GM21526 (cell line): ENCODE measurements around the gene GAD2.

ENCODE experiments used
- ATAC-seq: cut with Tn5 transposase; IDR thresholded peaks from one replicate; pipeline ENCODE4 v1.9.1; 2021; ENCODE audit warnings: moderate library complexity; ENCODE audit not compliant: unreplicated experiment, low FRiP score

The GAD2 gene

DNA sequence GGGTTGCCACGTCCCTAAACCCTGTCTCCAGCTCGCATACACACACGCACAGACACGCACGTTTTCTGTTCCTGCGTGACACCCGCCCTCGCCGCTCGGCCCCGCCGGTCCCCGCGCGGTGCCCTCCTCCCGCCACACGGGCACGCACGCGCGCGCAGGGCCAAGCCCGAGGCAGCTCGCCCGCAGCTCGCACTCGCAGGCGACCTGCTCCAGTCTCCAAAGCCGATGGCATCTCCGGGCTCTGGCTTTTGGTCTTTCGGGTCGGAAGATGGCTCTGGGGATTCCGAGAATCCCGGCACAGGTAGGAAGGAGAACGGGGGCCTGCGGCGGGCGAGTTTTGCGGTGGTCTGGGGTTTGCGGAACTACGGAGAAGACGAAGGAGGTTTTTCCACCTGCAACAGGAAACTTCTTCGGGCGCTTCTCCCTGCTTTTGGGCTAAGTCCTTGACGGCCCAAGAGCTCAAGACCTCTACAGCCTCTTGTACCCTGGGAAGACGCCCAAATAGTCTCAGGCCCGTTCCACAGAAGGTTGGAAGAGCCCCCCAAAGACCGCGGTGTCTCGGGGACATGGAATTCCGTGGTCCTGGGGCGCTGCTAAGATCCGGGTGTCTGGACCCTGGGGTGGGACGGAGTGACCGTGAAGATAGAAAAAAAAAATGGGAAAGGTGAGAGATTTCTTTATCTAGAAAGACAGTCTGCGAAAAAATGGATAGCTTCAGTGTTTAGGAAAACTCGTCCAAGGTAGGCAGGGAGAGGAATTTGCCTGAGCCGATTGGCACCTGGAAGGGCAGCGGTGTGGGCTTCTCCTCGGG lies at the start of gene GAD2:
TSS of gene GAD2 (plus strand) at position 190 of the 811 bp plus-strand sequence. CDS start at position 226, 36 bp downstream.
- no peak for ATAC-seq

- ATAC-seq = no peak
These were observed 47.1 kb upstream of the GAD2 start for GRCh38 chr10:26169466-26169865.

DNA sequence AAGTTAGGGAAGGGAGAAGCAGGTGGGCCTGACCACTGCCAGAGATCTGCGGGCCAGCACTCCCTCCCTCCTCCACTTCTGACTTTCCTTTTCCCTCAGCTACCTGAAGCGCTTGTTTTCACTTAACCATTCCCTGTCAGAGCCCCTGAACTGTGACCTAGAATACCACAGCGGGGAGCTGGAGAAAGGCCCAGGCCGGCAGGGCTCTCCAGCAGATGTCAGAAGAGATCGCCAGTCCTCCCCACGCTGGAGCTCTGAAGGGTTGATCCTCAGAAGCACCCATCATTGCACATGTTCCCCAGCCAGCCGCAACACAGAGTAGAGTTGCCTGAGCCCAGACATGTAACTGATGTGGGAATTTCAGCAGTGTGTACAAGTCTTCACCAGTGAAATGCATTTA lies 44.4 kb upstream of the GAD2 start:
- no peak for ATAC-seq

GRCh38 chr10:26173837-26174236 lies 42.7 kb upstream of the GAD2 start:
- no peak for ATAC-seq

GRCh38 chr10:26177341-26177740 lies 39.2 kb upstream of the GAD2 start:
- ATAC-seq = no peak

DNA sequence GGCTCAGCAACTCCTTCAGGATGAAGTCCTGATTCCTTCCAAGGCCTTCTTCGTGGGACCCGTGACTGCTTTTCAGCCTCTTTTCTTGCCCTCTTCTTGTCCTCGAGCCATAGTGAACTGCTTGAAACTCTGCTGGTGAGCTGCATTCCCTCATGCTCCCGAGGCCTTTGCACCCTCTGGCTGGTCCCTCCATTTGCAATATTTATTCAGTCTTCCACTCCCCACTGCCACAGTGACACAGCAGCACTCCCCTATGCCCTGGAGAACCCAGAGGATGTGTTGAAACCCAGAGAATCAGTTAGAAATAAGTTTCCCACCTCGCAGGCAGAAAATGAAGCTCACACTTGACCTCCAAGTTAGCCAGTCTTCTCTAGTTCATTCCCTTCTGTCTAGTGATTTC lies 22.3 kb upstream of the GAD2 start:
- ATAC-seq = no peak

DNA sequence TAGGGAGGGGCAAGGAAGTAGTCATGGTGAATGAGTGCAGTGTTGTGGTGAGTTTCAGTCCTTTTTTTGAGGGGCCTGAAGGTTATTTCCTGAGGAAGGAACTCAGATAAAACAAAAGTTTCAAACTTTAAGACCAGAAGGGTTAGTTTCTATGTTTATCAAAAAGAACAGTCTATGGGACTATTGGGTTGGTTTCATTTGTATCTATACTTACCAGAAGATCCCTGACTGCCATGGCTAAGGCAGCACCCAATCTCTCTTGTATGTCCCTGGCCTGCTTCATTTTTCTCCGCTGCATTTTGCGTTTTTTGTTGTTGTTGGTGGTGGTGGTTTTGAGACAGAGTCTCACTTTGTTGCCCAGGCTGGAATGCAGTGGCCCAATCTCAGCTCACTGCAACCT lies 19.3 kb upstream of the GAD2 start:
- no peak for ATAC-seq

DNA sequence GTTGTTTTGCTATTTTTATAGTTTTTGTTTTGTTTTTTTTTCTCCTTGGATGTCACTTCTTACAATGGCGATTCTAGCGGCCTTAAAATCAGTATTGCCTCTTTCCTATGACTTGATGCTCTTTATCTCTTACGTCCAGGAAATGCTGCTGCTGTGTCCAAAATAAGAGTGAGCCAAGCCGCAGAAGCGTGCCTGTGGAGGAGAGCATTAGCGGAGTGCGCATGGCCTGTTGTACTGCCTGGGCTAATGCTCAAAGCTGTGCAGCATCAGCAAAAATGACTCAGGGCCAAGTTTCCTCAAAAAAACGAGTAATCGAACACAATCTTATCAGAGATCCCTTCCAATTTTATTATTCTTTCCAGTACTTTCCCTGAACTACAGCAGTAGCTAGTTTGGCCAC lies 18.5 kb upstream of the GAD2 start:
- ATAC-seq = no peak

DNA sequence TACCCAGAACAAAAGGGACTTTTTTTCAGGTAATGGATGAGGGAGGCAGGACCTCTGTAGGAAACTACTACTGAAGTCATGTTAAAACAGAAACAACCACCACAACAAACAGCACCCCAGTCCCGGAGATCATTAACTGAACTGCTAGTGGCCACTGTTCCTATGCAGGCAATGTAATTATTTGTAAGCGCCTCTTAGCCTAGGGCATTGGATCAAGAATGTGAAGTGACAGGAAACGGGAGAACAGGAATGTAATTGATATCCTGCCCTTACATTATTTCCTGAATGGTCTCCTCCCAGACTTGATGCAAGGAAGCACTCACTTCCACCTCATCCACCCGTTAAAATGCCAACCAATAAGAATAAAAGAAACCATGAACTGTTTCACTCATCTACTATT lies 16.7 kb upstream of the GAD2 start:
- no peak for ATAC-seq

DNA sequence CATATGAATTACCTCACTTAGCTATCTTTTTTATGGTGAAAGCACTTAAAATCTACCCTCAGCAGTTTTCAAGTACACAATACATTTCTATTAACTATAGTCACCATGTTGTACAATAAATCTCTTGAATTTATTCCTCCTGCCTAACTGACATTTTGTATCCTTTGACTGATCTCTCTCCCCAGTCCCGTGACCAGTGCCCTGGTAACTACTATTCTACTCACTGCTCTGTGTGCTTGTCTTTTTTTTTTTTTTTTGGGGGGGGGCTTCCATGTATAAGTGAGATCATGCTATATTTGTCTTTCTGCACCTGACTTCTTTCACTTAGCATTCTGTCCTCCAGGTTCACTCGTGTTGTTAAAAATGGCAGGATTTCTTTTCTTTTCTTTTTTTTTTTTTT lies 11.4 kb upstream of the GAD2 start:
- no peak for ATAC-seq

GRCh38 chr10:26211781-26212444 lies 4.7 kb upstream of the GAD2 start:
- no peak for ATAC-seq

- ATAC-seq = no peak
These were observed 4.1 kb upstream of the GAD2 start for GRCh38 chr10:26212511-26212910.

DNA sequence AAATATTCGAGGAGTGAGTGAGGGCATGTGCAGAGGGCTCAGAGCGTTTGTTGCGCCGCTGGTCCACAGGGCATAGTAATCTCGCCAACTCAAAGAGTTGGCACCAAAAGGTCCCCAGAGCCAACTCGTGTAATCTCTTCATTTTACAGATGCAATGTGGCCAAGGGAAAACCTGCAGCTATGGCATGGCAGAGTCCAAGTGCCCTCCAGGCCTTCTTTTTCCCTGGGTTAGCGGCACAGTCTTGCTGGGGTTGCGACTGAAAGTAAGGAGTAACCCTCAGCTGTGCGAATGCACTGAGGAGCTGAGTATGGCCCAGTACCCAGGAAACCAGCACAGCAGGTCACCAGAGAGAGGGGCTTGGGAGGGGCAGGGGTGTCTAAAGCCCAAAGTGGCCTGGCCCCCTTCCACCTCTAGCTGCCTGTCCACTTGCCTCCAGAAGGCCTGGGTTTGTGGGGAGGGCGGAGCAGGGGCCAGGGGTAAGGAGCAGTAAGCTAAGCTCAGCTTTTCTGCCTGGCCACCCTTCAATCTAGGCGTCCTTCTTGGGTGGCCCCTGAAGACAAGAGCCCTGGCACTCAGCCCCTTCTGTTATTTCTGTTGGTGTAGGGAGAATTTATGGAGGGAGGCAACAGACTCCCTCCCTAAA lies 3.3 kb upstream of the GAD2 start:
- no peak for ATAC-seq

GRCh38 chr10:26214004-26214403 lies 2.6 kb upstream of the GAD2 start:
- ATAC-seq = no peak

GRCh38 chr10:26214551-26215395 lies 1.8 kb upstream of the GAD2 start:
- no peak for ATAC-seq

DNA sequence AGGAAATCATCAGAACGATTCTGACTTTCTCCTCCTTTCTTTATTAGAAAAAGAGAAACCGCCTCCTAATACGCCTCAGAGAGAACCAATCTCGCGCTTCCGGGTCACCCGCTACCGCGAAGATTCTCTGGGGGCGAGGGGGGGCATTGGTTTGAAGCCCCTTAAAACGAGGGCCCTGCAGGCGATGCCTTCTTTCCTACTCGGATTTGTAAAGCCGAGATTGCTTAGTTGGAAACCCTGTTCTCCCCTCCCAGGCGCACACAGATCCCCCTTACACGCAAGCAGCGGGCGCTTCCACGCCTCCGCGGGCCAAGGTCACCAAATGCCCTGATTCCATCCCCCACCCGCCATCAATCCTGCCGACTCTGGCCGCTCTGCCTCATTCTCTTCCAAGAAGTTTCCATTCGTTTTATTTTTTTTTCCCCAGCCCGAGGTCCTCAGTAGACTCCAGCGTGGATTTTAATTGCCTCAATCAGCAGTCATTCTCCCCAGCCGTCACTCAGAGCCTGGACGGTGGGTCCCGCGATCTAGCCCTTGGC lies 1.1 kb upstream of the GAD2 start:
- no peak for ATAC-seq

GRCh38 chr10:26215935-26216584 lies 514 bp upstream of the GAD2 start:
- peak; percentile 41 for ATAC-seq

DNA sequence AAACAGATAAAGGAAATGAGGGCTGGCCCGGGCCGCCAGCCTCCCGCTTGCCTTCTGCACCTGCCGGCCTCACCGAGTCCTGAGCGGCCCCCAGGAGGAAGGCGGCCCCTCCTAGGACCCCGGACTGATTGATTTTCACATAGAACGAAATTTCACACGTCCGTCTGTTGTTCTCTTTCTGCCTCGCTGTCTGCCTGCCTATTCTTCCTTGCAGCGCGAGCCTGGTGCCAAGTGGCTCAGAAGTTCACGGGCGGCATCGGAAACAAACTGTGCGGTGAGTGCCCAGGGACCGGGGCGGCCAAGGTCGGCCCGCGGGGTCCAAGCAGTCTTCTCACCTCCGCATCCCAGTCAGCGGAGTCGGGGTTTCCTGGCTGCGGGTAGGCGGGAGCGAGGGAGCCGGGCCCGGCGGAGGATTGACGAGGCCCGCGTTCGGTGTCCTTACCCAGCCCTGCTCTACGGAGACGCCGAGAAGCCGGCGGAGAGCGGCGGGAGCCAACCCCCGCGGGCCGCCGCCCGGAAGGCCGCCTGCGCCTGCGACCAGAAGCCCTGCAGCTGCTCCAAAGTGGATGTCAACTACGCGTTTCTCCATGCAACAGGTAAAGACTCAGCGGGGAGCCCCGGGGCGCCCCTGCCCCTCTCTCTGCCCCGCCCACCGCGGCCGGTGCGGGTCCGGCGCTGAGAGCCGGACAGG lies 967 bp downstream of the GAD2 start:
- no peak for ATAC-seq

GRCh38 chr10:26219676-26220075 lies 3.1 kb downstream of the GAD2 start:
- no peak for ATAC-seq
